Activated CD4-positive, alpha-beta T cell treated with anti-CD3 and anti-CD28 coated beads, Interleukin-2, Interleukin-4, amounts not matched to agents 100 ng/mL and 50 ng/mL, durations not matched to agents 16 hours and 8 hours (primary cell): Measurements from ENCODE around the gene RRP8.

ENCODE experiments used
- DNase-seq: peaks from one replicate; pipeline ENCODE4 v3.0.0-alpha.2; 2020; ENCODE audit warnings: low spot score

Gene RRP8

GRCh38 chr11:6617315-6617781 lies 13.9 kb upstream of the RRP8 start:
- DNase-seq = no peak

GRCh38 chr11:6616596-6617250 lies 13.3 kb upstream of the RRP8 start:
- no peak for DNase-seq

GRCh38 chr11:6615882-6616585 lies 12.6 kb upstream of the RRP8 start:
- DNase-seq = no peak

GRCh38 chr11:6615046-6615445 lies 11.6 kb upstream of the RRP8 start:
- no peak for DNase-seq

- DNase-seq = no peak
Observed at GRCh38 chr11:6614446-6614845, 11.0 kb upstream of the RRP8 start.

GRCh38 chr11:6613496-6613895 lies 10.1 kb upstream of the RRP8 start:
- DNase-seq = no peak

GRCh38 chr11:6612213-6613041 lies 9.0 kb upstream of the RRP8 start, which contains the start of gene TAF10:
TSS of gene TAF10 (minus strand) at chr11:6612216. CDS start at chr11:6612189, 27 bp downstream.
- peak; percentile 96 for DNase-seq

- DNase-seq = no peak
Observed at GRCh38 chr11:6611963-6612212, 8.5 kb upstream of the RRP8 start.

- DNase-seq = peak; percentile 11
Observed at GRCh38 chr11:6611092-6611962, 7.9 kb upstream of the RRP8 start.

GRCh38 chr11:6610591-6610990 lies 7.2 kb upstream of the RRP8 start:
- no peak for DNase-seq

- DNase-seq = no peak
Observed at GRCh38 chr11:6609502-6610015, 6.1 kb upstream of the RRP8 start.

GRCh38 chr11:6608726-6609501 lies 5.5 kb upstream of the RRP8 start:
- DNase-seq = no peak

- DNase-seq = no peak
Observed at GRCh38 chr11:6608011-6608410, 4.6 kb upstream of the RRP8 start.

GRCh38 chr11:6607190-6607795 lies 3.9 kb upstream of the RRP8 start:
- DNase-seq = peak; percentile 25

- DNase-seq = peak; percentile 65
Observed at GRCh38 chr11:6606471-6607189, 3.2 kb upstream of the RRP8 start.

- no peak for DNase-seq
Observed at GRCh38 chr11:6604790-6605189, 1.4 kb upstream of the RRP8 start.

GRCh38 chr11:6604081-6604626 lies 738 bp upstream of the RRP8 start:
- DNase-seq = peak; percentile 58

GRCh38 chr11:6602096-6602940 lies 1.1 kb downstream of the RRP8 start:
- no peak for DNase-seq

GRCh38 chr11:6601041-6601461 lies 2.4 kb downstream of the RRP8 start:
- no peak for DNase-seq
